SU-DHL-6 (cell line): ENCODE data around the gene PITPNM3.

ENCODE experiments used
- H2AFZ ChIP-seq: fragments of 200-600 bp; sonication (generic); 2 replicates; pipeline ENCODE4 v1.6.1; 2014; ENCODE audit warnings: low read depth, mild to moderate bottlenecking, moderate library complexity, mixed read lengths, antibody characterized with exemption, low read length; ENCODE audit not compliant: severe bottlenecking
- H3F3A ChIP-seq: fragments of 200-600 bp; shearing (Covaris generic); 2 replicates; pipeline ENCODE4 v1.6.0; 2016; ENCODE audit warnings: antibody characterized with exemption, mild to moderate bottlenecking; ENCODE audit not compliant: insufficient read depth
- H3K27ac ChIP-seq: fragments of 200-600 bp; sonication (generic); 2 replicates; pipeline ENCODE4 v1.5.1; 2016; ENCODE audit warnings: low read depth, mild to moderate bottlenecking, low read length, moderate library complexity, mixed read lengths
- H3K27me3 ChIP-seq: fragments of 200-600 bp; sonication (generic), shearing (Covaris generic); 2 replicates; pipeline ENCODE4 v1.6.0; 2014; ENCODE audit warnings: mild to moderate bottlenecking, low read length
- H3K36me3 ChIP-seq: fragments of 200-600 bp; sonication (generic); 2 replicates; pipeline ENCODE4 v1.6.1; 2014; ENCODE audit warnings: mild to moderate bottlenecking, low read length, mixed read lengths
- H3K4me2 ChIP-seq: fragments of 300-600, 200-600 bp; shearing (Covaris generic), sonication (generic); 2 replicates; pipeline ENCODE4 v1.6.0; 2014; ENCODE audit warnings: low read length, low read depth, mild to moderate bottlenecking; ENCODE audit not compliant: poor library complexity, severe bottlenecking
- H3K4me3 ChIP-seq: fragments of 200-600 bp; sonication (generic); 2 replicates; pipeline ENCODE4 v1.5.1; 2014; ENCODE audit warnings: antibody characterized with exemption, low read length, mild to moderate bottlenecking, mixed read lengths; ENCODE audit not compliant: insufficient read depth, poor library complexity, severe bottlenecking
- H3K79me2 ChIP-seq: fragments of 200-600 bp; sonication (generic); 2 replicates; pipeline ENCODE4 v1.6.1; 2014; ENCODE audit warnings: mild to moderate bottlenecking, low read length, moderate library complexity; ENCODE audit not compliant: insufficient read depth
- H3K9ac ChIP-seq: fragments of 200-600 bp; sonication (generic); 2 replicates; pipeline ENCODE4 v1.7.0; 2014; ENCODE audit warnings: mild to moderate bottlenecking, low read length
- H3K9me2 ChIP-seq: fragments of 200-600 bp; sonication (generic); replicated peaks from 2 replicates; pipeline ENCODE4 v1.6.1; 2014; ENCODE audit warnings: low read length; ENCODE audit not compliant: insufficient read depth
- H3K9me3 ChIP-seq: fragments of 200-600 bp; sonication (generic); 2 replicates; pipeline ENCODE4 v1.6.1; 2014; ENCODE audit warnings: low read length, mixed read lengths; ENCODE audit not compliant: insufficient read depth
- H4K20me1 ChIP-seq: fragments of 200-600 bp; sonication (generic); 2 replicates; pipeline ENCODE4 v1.6.1; 2014; ENCODE audit warnings: low read depth, mild to moderate bottlenecking, antibody characterized with exemption, low read length, moderate library complexity, mixed read lengths
- CTCF ChIP-seq: fragments of 200-600 bp; sonication (generic); IDR thresholded peaks from one replicate; pipeline ENCODE4 v1.5.1; 2017; ENCODE audit warnings: antibody characterized with exemption, mild to moderate bottlenecking, low read length, moderate library complexity; ENCODE audit not compliant: insufficient read depth, poor library complexity, severe bottlenecking
- EZH2phosphoT487 ChIP-seq: fragments of 200-600 bp; sonication (generic), shearing (Covaris generic); conservative IDR thresholded peaks from 2 replicates; pipeline ENCODE4 v1.6.1; 2018; ENCODE audit warnings: mild to moderate bottlenecking, antibody characterized with exemption, low read length, moderate library complexity, mixed read lengths

PITPNM3 gene

DNA sequence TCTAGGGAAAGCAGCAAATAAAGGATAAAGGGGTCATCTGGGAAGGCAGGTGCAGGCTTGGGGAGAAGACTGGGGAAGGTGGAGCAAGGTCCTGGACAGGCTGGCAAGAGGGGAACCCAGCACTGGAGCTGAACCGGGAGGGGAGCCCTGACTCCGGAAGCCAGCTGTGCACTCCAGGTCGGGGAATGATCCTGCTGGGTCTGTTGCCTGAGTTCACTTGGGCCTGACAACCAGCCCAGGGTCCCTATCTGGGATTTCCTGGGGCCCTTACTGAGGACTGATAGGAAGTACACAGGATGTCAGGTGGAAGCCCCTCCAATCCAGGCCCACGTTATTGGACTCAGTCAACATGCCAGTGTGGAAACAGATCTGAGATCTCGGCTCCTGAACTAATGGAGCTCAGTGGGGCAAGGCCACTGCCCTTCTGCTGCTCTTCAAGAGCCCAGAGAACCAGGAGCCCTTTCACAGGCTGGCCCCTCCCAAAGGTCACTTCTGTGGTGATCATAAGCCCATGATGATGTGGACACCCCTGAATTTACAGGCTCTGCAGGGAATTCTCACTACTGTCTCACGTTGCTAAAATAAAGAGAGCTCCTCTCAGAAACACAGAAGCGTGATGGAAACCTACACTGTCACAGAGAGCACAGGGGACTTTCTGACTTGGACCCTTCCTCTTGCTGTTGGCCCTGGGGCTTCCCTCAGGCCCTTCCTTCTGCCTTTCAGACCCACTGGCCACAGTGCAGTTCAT lies 19.9 kb upstream of the PITPNM3 start:
- no peak overlapping the region for H3K4me3 ChIP-seq
- H3K79me2 ChIP-seq, result no peaks in the 10 kb centered on the region
- no peak overlapping the region for H3K4me2 ChIP-seq
- no peaks in the 10 kb centered on the region for H3F3A ChIP-seq
- no peak overlapping the region for H3K9ac ChIP-seq
- TF ChIP-seq CTCF, result no peak
- no peaks in the 10 kb centered on the region for H4K20me1 ChIP-seq
- no peak overlapping the region for H3K27ac ChIP-seq
- no peaks in the 10 kb centered on the region for H3K36me3 ChIP-seq
- no peaks in the 10 kb centered on the region for H3K9me3 ChIP-seq
- H3K9me2 ChIP-seq, result no peaks in the 10 kb centered on the region
- H2AFZ ChIP-seq, result no peak overlapping the region
- H3K27me3 ChIP-seq, result no peaks in the 10 kb centered on the region

DNA sequence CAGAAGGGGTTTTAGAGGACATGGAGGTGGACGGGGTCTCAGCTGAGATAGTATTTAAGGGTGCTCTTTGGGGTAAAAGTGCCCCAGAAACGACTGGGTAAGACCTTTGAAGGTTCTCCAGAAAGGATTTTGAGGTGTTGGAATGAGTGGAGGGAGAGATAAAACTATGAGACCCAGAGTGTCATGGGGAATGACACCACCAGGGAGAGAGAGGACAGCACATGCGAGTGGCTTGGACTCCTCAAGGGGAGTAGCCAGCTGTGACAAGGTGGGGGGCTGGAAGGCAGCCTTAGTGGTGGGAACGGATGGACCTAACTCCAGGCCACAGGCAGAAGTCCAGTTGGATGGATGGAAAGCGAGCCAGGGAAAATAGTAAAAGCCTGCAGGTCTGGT lies 19.2 kb upstream of the PITPNM3 start:
- no peak overlapping the region for H3K4me3 ChIP-seq
- no peaks in the 10 kb centered on the region for H4K20me1 ChIP-seq
- H3K27me3 ChIP-seq, result no peaks in the 10 kb centered on the region
- no peak overlapping the region for H3K27ac ChIP-seq
- H3F3A ChIP-seq, result no peaks in the 10 kb centered on the region
- no peaks in the 10 kb centered on the region for H3K9me2 ChIP-seq
- no peak overlapping the region for H3K4me2 ChIP-seq
- no peaks in the 10 kb centered on the region for H3K9me3 ChIP-seq
- no peaks in the 10 kb centered on the region for H3K79me2 ChIP-seq
- no peak overlapping the region for H2AFZ ChIP-seq
- no peaks in the 10 kb centered on the region for H3K36me3 ChIP-seq
- TF ChIP-seq EZH2phosphoT487, result no peak
- no peak for TF ChIP-seq CTCF
- H3K9ac ChIP-seq, result no peak overlapping the region

- no peak overlapping the region for H3K27ac ChIP-seq
- no peaks in the 10 kb centered on the region for H3K79me2 ChIP-seq
- H3K4me2 ChIP-seq, result no peak overlapping the region
- no peaks in the 10 kb centered on the region for H4K20me1 ChIP-seq
- H3K27me3 ChIP-seq, result no peaks in the 10 kb centered on the region
- no peaks in the 10 kb centered on the region for H3K9me2 ChIP-seq
- H3K36me3 ChIP-seq, result no peaks in the 10 kb centered on the region
- H3K9ac ChIP-seq, result no peak overlapping the region
- no peak overlapping the region for H3K4me3 ChIP-seq
- TF ChIP-seq EZH2phosphoT487 (no peak), CTCF (no peak)
- no peak overlapping the region for H2AFZ ChIP-seq
- H3F3A ChIP-seq, result no peaks in the 10 kb centered on the region
- H3K9me3 ChIP-seq, result no peaks in the 10 kb centered on the region
Observed at GRCh38 chr17:6574687-6575595, 18.6 kb upstream of the PITPNM3 start.
